Measurements from ENCODE around the gene RASSF8.

DNA sequence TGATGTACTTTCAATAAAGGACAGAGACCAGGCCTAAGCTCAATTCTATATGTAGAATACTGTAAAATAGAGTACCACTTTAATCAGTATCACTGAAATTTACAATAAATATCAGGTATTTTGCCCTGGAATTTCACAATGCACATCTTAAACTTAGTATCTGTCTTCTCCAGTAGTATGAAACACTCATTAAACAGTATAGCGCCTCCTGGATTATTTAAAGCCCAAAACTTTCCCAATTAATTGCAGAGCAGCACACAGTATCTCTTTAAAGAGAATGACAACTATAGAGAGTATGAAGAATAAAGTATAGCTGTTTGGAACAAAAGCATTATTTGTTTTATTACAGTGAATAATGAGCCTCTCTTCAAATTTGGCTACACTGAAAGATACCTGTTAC lies 86.1 kb downstream of the RASSF8 start:
- TF ChIP-seq POLR2AphosphoS5 (IDR thresholded peaks at IDR 0.05) (no peak), POLR2A (IDR thresholded peaks at IDR 0.05) (no peak), EP300 (IDR thresholded peaks at IDR 0.05) (no peak)
- TF ChIP-seq, protein P1, sequence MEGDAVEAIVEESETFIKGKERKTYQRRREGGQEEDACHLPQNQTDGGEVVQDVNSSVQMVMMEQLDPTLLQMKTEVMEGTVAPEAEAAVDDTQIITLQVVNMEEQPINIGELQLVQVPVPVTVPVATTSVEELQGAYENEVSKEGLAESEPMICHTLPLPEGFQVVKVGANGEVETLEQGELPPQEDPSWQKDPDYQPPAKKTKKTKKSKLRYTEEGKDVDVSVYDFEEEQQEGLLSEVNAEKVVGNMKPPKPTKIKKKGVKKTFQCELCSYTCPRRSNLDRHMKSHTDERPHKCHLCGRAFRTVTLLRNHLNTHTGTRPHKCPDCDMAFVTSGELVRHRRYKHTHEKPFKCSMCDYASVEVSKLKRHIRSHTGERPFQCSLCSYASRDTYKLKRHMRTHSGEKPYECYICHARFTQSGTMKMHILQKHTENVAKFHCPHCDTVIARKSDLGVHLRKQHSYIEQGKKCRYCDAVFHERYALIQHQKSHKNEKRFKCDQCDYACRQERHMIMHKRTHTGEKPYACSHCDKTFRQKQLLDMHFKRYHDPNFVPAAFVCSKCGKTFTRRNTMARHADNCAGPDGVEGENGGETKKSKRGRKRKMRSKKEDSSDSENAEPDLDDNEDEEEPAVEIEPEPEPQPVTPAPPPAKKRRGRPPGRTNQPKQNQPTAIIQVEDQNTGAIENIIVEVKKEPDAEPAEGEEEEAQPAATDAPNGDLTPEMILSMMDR (IDR thresholded peaks at IDR 0.05), result no peak
